ENCODE measurements around the gene ZNF793. TPM values are rescaled to one million over a fixed set of nuclear protein-coding genes. Genes with fewer than 3 reads are reported as not detected.

The ZNF793 gene
- polyA plus RNA-seq, 1 donor (not counting 4 experiments of a cell fraction or from before 2014, with no cell fraction given) = 6.8 TPM

- no peak for DNase-seq (ENCODE audit: low read depth, low spot score)
- Histone ChIP-seq H3K9me1 (ENCODE audit: control insufficient read depth, extremely low read depth, insufficient read depth, low read length) (no peaks in the 10 kb centered on the region), H3K79me2 (ENCODE audit: control insufficient read depth, insufficient read depth, low read length) (no peaks in the 10 kb centered on the region), H3K4me3 (ENCODE audit: control insufficient read depth in 2 of 3, extremely low read depth in 1 of 3, insufficient read depth in 2 of 3, low read depth in 1 of 3, low read length in 3 of 3) (no peak overlapping the region), H3K4me2 (ENCODE audit: control insufficient read depth, extremely low read depth, insufficient read depth, low read depth, low read length) (no peak overlapping the region), H3K36me3 (ENCODE audit: control insufficient read depth in 2 of 2, extremely low read depth in 1 of 2, insufficient read depth in 2 of 2, low read length in 2 of 2) (no peaks in the 10 kb centered on the region), H3K27me3 (ENCODE audit: control insufficient read depth, extremely low read depth, insufficient read depth, low read length) (no peaks in the 10 kb centered on the region), H2AFZ (ENCODE audit: control insufficient read depth, low read length) (no peak overlapping the region), H3K9ac (ENCODE audit: control insufficient read depth, extremely low read depth, insufficient read depth, low read length) (no peak overlapping the region), H4K20me1 (ENCODE audit: control insufficient read depth, extremely low read depth, insufficient read depth, low read length) (no peaks in the 10 kb centered on the region), H3K4me1 (ENCODE audit: control insufficient read depth, extremely low read depth, insufficient read depth, low read length) (no peaks in the 10 kb centered on the region), H3K9me3 (ENCODE audit: control insufficient read depth, low read depth, low read length) (peaks cover 5% of the 10 kb centered on the region), H3K27ac (ENCODE audit: control insufficient read depth, insufficient read depth, low read length) (no peak overlapping the region)
- no peak for FAIRE-seq
- TF ChIP-seq CTCF (optimal IDR thresholded peaks at IDR 0.05 in 1 of 3, IDR thresholded peaks at IDR 0.05 in 1 of 3, conservative IDR thresholded peaks at IDR 0.05 in 1 of 3; ENCODE audit: extremely low read depth in 1 of 3, insufficient read depth in 2 of 3, low read length in 3 of 3) (no peak), EZH2 (IDR thresholded peaks at IDR 0.05; ENCODE audit: low read length) (no peak)
- dilution Hi-C loops (cut with MboI; ENCODE audit: extremely low pct_ligation_motif_present, low sequenced_read_pairs) = no loop called here
Observed at GRCh38 chr19:37492213-37492612, 14.5 kb upstream of the ZNF793 start.

- TF ChIP-seq EZH2 (IDR thresholded peaks at IDR 0.05; ENCODE audit: low read length) (no peak), CTCF (optimal IDR thresholded peaks at IDR 0.05 in 1 of 3, IDR thresholded peaks at IDR 0.05 in 1 of 3, conservative IDR thresholded peaks at IDR 0.05 in 1 of 3; ENCODE audit: extremely low read depth in 1 of 3, insufficient read depth in 2 of 3, low read length in 3 of 3) (no peak)
- no peak for FAIRE-seq
- dilution Hi-C loops (cut with MboI; ENCODE audit: extremely low pct_ligation_motif_present, low sequenced_read_pairs) = no loop called here
Observed at GRCh38 chr19:37505958-37506386, 767 bp upstream of the ZNF793 start.

More at GRCh38 chr19:37505958-37506386, 767 bp upstream of the ZNF793 start:
- Histone ChIP-seq H3K79me2 (ENCODE audit: control insufficient read depth, insufficient read depth, low read length) (peaks cover 13% of the 10 kb centered on the region), H3K36me3 (ENCODE audit: control insufficient read depth in 2 of 2, extremely low read depth in 1 of 2, insufficient read depth in 2 of 2, low read length in 2 of 2) (no peaks in the 10 kb centered on the region), H3K4me1 (ENCODE audit: control insufficient read depth, extremely low read depth, insufficient read depth, low read length) (peaks cover 5% of the 10 kb centered on the region), H3K9me1 (ENCODE audit: control insufficient read depth, extremely low read depth, insufficient read depth, low read length) (no peaks in the 10 kb centered on the region), H3K9me3 (ENCODE audit: control insufficient read depth, low read depth, low read length) (no peaks in the 10 kb centered on the region), H3K4me3 (ENCODE audit: control insufficient read depth in 2 of 3, extremely low read depth in 1 of 3, insufficient read depth in 2 of 3, low read depth in 1 of 3, low read length in 3 of 3) (peak overlapping the region; percentile 55 to 90 (median 73)), H3K27me3 (ENCODE audit: control insufficient read depth, extremely low read depth, insufficient read depth, low read length) (no peaks in the 10 kb centered on the region), H3K27ac (ENCODE audit: control insufficient read depth, insufficient read depth, low read length) (peak overlapping the region; percentile 97), H4K20me1 (ENCODE audit: control insufficient read depth, extremely low read depth, insufficient read depth, low read length) (no peaks in the 10 kb centered on the region), H3K4me2 (ENCODE audit: control insufficient read depth, extremely low read depth, insufficient read depth, low read depth, low read length) (peak overlapping the region; percentile 95), H3K9ac (ENCODE audit: control insufficient read depth, extremely low read depth, insufficient read depth, low read length) (peak overlapping the region; percentile 95), H2AFZ (ENCODE audit: control insufficient read depth, low read length) (peak overlapping the region; percentile 99)
- DNase-seq (ENCODE audit: low read depth, low spot score) = no peak

Measured in keratinocyte (primary cell).